Adipose tissue (tissue), 3 donors: ENCODE data around the gene SMC1B. TPM values are rescaled to one million over a fixed set of nuclear protein-coding genes. Genes with fewer than 3 reads are reported as not detected.
"Not testable (repeated sequence)": the region's sequence is repeated elsewhere in the genome, so short reads cannot be mapped to it uniquely, and the experiment has no call there.

Experiments
- H3K27ac ChIP-seq: one replicate; pipeline ENCODE4 v1.5.1; 2013; ENCODE audit warnings: low read depth, low read length
- WGBS, 3 donors: extraction: QIAGEN DNeasy Blood & Tissue Kit; methylation state at CpG; one replicate each; pipeline ENCODE4 v1.1.7; 2013; 5-methylcytosine and 5-hydroxymethylcytosine counted together
- polyA plus RNA-seq, 3 donors: library from polyadenylated mRNA; stranded (reverse); fragments of 200-250 nt; gene quantifications; one replicate each; pipeline ENCODE4 v1.2.3, GENCODE V29; 2013
- donor health status: healthy with polysubstance abuse.
- donor health status: Bipolar disorder and iron deficiency.
- donor health status: healthy.

SMC1B gene
- polyA plus RNA-seq, 3 donors, result 0.01 to 0.02 TPM; not detected in 1

DNA sequence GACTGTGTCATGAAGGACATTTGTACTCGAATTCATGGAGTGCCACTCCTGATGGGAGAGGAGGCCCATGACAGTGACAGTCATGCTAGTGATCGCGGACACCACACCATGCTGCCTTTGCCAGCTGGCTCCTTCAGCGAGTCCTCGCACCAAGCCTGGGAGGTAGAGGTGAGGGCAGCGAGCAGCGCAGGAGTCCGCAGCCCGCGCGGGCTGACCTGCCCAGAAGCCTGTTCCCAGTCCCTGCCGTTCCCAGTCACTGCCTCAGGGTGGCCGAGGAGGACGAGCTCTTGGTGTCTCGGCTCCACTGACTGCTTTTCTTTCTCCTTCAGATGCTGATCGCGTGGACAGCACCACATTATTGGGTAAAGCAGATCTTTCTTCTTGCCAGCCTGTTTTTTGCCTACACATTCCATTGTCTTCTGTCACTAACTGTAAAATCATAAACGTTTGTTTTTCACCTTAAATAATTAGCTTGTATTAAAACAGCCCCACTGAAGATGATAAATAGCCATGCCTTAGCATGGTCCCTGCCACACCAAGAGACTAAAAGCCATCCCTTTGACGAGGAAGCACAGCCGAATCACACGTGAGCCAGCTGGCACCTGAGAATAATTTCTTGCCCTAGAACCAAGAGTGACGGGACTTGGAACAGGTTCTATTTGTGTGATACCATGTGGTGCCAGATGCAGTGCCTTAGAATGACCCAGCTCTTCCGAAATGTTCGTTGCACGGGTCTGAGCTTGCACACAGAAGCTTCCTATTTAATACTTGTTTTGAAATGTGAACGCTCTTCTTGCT is 78.2 kb downstream of the SMC1B start:
- no peak overlapping the region for H3K27ac ChIP-seq
- WGBS, 3 donors, result 68 to 77% (median 75%) methylated on average over 26 of the region's 26 CpGs

DNA sequence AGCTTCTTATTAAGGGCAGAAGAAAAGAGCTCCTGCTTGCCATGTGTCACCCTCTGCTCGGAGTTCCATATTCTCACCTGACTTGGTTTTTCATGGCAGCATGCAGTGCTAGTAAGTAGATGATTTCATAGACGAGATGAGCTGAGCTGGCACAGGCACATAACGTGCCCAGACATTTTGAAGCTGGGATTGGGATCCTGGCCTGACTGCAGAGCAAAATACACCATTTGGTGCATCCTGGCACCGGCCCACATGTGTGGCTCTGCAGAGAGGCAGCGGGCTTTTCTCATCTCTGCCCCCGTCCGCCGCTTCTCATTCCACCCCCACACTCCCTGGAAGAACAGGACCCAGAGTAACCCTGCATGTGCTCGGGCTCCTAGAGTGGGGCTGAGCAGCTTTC is 78.9 kb downstream of the SMC1B start:
- H3K27ac ChIP-seq, result no peak overlapping the region
- 92 to 94% (median 93%) methylated on average over 9 of the region's 9 CpGs for WGBS, 3 donors

GRCh38 chr22:45334068-45334467 is 79.3 kb downstream of the SMC1B start:
- no peak overlapping the region for H3K27ac ChIP-seq

DNA sequence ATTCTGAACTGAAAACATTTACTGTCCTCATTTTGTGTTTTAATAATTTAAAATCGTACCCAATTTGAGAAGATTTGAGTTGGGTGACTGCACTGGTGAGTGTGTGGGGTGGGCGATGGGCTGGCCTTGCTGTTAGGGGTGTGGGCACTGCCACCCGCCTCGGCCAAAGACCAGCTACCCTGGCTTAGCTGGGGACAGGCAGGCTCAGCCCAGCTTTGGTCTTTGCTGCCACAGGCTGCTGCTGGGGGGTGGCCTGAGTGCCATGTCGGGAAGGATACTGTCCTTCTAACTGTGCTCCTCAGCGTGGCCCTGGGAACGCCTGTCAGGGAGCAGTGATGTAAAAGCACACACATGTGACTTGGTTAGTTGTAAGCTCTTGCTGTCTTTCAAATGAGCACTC is 81.4 kb downstream of the SMC1B start:
- 93 to 98% (median 96%) methylated on average over 7 of the region's 7 CpGs for WGBS, 3 donors
- no peak overlapping the region for H3K27ac ChIP-seq

More at GRCh38 chr22:45334068-45334467, 79.3 kb downstream of the SMC1B start:
- WGBS, 3 donors, result 53 to 73% (median 63%) methylated on average over 5 of the region's 5 CpGs

GRCh38 chr22:45331486-45331885 is 81.9 kb downstream of the SMC1B start:
- 91 to 96% (median 96%) methylated on average over 9 of the region's 9 CpGs for WGBS, 3 donors
- no peak overlapping the region for H3K27ac ChIP-seq

DNA sequence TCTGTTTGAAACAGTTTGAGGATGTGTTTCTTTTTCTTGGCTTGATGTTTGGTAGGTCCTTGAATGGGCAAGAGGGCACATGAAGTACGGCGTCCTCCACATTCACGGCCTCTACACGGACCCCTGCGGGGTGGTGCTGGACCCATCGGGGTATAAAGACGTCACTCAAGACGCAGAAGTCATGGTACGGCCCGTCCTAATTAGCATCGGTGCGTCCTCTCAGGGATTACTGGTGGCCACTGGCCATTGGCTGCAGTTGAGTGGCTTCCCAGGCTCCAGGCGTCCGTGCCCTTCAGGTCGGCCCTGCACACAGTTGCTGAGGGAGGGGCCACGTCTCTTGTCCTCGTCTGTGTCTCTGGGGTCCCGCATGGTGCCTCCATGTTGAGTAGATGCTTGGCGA is 82.9 kb downstream of the SMC1B start:
- H3K27ac ChIP-seq, result no peak overlapping the region
- WGBS, 3 donors, result 94 to 95% (median 95%) methylated on average over 19 of the region's 19 CpGs

GRCh38 chr22:45329530-45329936 is 83.9 kb downstream of the SMC1B start:
- H3K27ac ChIP-seq, result no peak overlapping the region
- 79 to 90% (median 79%) methylated on average over 12 of the region's 12 CpGs for WGBS, 3 donors

GRCh38 chr22:45328822-45329529 is 84.4 kb downstream of the SMC1B start:
- 55 to 77% (median 65%) methylated on average over 8 of the region's 8 CpGs for WGBS, 3 donors
- H3K27ac ChIP-seq, result no peak overlapping the region

- H3K27ac ChIP-seq, result not testable (repeated sequence)
- 87 to 90% (median 89%) methylated on average over 7 of the region's 8 CpGs for WGBS, 3 donors
These were observed 85.1 kb downstream of the SMC1B start for GRCh38 chr22:45328261-45328660.

DNA sequence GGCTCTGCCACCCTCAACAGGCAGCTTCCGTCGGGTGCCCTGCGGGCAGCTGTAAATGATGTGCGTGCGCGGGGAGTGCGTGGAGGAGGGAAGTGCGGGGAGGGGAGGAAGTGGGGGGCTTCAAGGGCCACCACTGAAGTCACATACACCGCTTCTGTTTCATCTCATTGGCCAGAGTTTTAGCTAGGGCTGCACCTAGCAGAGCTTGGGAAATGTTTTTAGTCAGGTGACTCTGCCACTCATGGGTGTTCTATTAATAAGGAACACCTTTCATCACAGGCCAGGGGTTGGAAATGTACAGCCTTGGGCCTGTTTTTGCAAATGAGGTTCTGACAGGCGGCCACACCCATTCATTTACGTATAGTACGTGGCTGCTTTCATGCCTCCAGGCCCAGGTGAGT is 89.1 kb downstream of the SMC1B start:
- H3K27ac ChIP-seq, result no peak overlapping the region
- WGBS, 3 donors, result 95 to 97% (median 96%) methylated on average over 12 of the region's 12 CpGs

- no peak overlapping the region for H3K27ac ChIP-seq
- 81 to 92% (median 90%) methylated on average over 7 of the region's 7 CpGs for WGBS, 3 donors
These were observed 89.7 kb downstream of the SMC1B start for GRCh38 chr22:45323695-45324094.

DNA sequence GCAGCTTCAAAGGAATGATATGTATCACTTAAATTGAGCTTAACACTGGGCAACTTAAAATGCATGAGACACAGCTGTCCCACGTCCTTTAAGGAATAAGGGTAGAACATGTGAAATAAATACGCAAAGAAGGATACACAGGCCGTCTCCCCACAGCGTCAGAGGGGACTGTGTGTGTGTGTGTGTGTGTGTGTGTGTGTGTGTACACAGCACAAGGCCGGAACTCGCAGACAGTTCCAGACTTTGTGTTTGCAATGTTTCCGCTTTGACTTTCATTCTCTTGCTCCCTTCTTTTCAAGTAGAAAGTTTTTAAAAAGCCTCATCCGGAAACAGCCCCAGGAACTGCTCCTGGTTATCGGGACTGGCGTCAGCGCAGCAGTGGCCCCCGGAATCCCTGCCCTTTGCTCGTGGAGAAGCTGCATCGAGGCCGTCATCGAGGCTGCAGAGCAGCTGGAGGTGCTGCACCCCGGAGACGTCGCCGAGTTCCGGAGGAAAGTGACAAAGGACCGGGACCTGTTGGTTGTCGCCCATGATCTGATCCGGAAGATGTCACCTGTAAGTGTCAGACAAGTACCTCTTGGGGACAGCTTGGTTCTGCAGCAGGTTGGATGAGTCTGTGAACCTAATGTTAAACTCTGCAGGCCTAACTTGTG is 90.4 kb downstream of the SMC1B start:
- no peak overlapping the region for H3K27ac ChIP-seq
- WGBS, 3 donors, result 84 to 94% (median 88%) methylated on average over 24 of the region's 24 CpGs

- 88 to 93% (median 88%) methylated on average over 12 of the region's 12 CpGs for WGBS, 3 donors
- no peak overlapping the region for H3K27ac ChIP-seq
These were observed 91.6 kb downstream of the SMC1B start for GRCh38 chr22:45321827-45322226.

- H3K27ac ChIP-seq, result no peak overlapping the region
- WGBS, 3 donors, result 83 to 89% (median 89%) methylated on average over 9 of the region's 9 CpGs
These were observed 92.9 kb downstream of the SMC1B start for GRCh38 chr22:45320357-45320976.

DNA sequence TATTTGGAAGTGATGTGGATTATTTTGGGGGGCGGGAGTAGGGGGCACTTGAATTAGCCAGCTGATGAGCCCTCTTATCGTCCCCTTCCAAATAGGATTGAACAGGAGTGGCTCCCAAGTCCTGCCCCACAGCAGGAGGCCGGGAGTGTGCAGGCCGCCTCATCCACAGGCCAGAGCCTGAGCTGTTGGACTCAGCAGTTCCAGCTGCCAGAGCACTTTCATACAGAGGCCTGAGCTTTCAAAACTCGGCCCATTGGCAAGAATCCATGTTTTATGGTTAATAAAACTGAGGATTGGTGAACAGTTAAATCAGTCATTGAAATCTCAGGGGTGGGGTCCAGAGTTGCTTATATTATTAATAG is 94.1 kb downstream of the SMC1B start:
- H3K27ac ChIP-seq, result no peak overlapping the region
- 58 to 64% (median 62%) methylated on average over 5 of the region's 5 CpGs for WGBS, 3 donors

GRCh38 chr22:45318558-45319323 is 94.7 kb downstream of the SMC1B start:
- H3K27ac ChIP-seq, result no peak overlapping the region
- WGBS, 3 donors, result 54 to 84% (median 56%) methylated on average over 12 of the region's 12 CpGs

DNA sequence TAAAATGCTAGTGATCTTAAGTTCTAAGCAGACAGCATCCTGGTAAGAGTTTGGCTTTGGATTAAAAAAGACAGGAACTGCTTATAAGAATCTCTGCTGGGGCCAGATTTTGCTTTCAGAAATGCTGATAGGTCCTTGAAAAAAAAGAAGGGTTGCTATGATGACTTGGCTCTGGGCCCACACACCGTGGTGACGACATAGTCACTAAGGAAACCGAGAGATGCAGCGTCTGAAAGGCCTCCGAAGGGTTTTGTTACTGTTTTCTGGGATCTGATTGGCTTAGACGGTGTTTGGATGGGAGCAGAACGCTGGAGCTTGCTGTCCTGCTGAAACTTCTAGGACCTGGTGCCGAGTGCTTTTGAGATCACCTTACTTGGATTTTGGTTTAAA is 95.2 kb downstream of the SMC1B start:
- H3K27ac ChIP-seq, result no peak overlapping the region
- 6 to 27% (median 10%) methylated on average over 8 of the region's 8 CpGs for WGBS, 3 donors

GRCh38 chr22:45317551-45318167 is 95.7 kb downstream of the SMC1B start:
- 56 to 62% (median 58%) methylated on average over 19 of the region's 19 CpGs for WGBS, 3 donors
- no peak overlapping the region for H3K27ac ChIP-seq
